Tibial artery (tissue), 4 donors: ENCODE results near the gene AMH.
"Not testable (repeated sequence)": the region's sequence is repeated elsewhere in the genome, so short reads cannot be mapped to it uniquely, and the experiment has no call there.

ENCODE experiments used
- DNase-seq, 2 donors: peaks; one replicate each; pipeline ENCODE4 v3.0.0-alpha.2; 2019
- H3K27ac ChIP-seq, 2 donors: fragments of 200-600 bp; sonication (generic) in 1 of 2; 1 replicate in 1 of 2; 2 replicates in 1 of 2; pipeline ENCODE4 v1.5.1; 2018 to 2019; ENCODE audit warnings: mild to moderate bottlenecking in 1 of 2
- H3K27me3 ChIP-seq, 2 donors: fragments of 200-600 bp; sonication (generic) in 1 of 2; one replicate each; pipeline versions ENCODE4 v1.5.1 to v1.6.0; 2016 to 2019
- H3K36me3 ChIP-seq, 3 donors: fragments of 200-600 bp; sonication (generic) in 2 of 3; one replicate each; pipeline ENCODE4 v1.5.1; 2016 to 2019; ENCODE audit warnings: mild to moderate bottlenecking in 2 of 3
- H3K4me1 ChIP-seq, 4 donors: fragments of 200-600 bp; sonication (generic) in 2 of 4; 1 replicate in 3 of 4; 2 replicates in 1 of 4; pipeline ENCODE4 v1.5.1; 2016 to 2019
- H3K4me3 ChIP-seq, 2 donors: fragments of 200-600 bp; sonication (generic) in 1 of 2; 1 replicate in 1 of 2; 2 replicates in 1 of 2; pipeline ENCODE4 v1.5.1; 2018 to 2019; ENCODE audit warnings: mild to moderate bottlenecking in 2 of 2
- H3K9me3 ChIP-seq, 3 donors: fragments of 200-600 bp; sonication (generic) in 1 of 3; one replicate each; pipeline ENCODE4 v1.5.1; 2016 to 2019
- CTCF ChIP-seq, 2 experiments: fragments of 200-600 bp in 1 of 2; fragments of 450-650 bp in 1 of 2; IDR thresholded peaks; one replicate each; pipeline ENCODE4 v1.5.1; 2017 to 2019; ENCODE audit warnings: antibody characterized with exemption in 2 of 2, mild to moderate bottlenecking in 1 of 2, moderate library complexity in 1 of 2
- intact Hi-C: fragments of 100-400 bp; cut with DNase I; formaldehyde crosslinking; loops from one replicate; pipeline ENCODE4 v1.15.0; 2023; ENCODE audit warnings: low total_unique reads

The AMH gene

GRCh38 chr19:2278459-2279158, 29.5 kb downstream of the AMH start:
- H3K4me3 ChIP-seq: no peak overlapping the region
- no peak for DNase-seq
- H3K9me3 ChIP-seq: no peaks in the 10 kb centered on the region
- no peak for TF ChIP-seq CTCF (IDR thresholded peaks at IDR 0.05)
- H3K27me3 ChIP-seq: no peaks in the 10 kb centered on the region
- H3K36me3 ChIP-seq: peaks cover 0 to 28% (median 27%) of the 10 kb centered on the region in 3 donors
- intact Hi-C loops: no loop called here
- peaks cover 0 to 38% (median 24%) of the 10 kb centered on the region in 4 donors for H3K4me1 ChIP-seq
- no peak overlapping the region for H3K27ac ChIP-seq

- H3K9me3 ChIP-seq: no peaks in the 10 kb centered on the region
- intact Hi-C loops: no loop called here
- no peaks in the 10 kb centered on the region for H3K27me3 ChIP-seq
- DNase-seq: no peak
- TF ChIP-seq CTCF (IDR thresholded peaks at IDR 0.05): no peak
- H3K4me3 ChIP-seq: no peak overlapping the region
- H3K36me3 ChIP-seq: peaks cover 0 to 21% (median 20%) of the 10 kb centered on the region in 3 donors
- no peak overlapping the region for H3K27ac ChIP-seq
- peaks cover 0 to 23% (median 11%) of the 10 kb centered on the region in 4 donors for H3K4me1 ChIP-seq
These were observed 31.6 kb downstream of the AMH start for GRCh38 chr19:2280633-2281264.

GRCh38 chr19:2281265-2282061, 32.3 kb downstream of the AMH start:
- H3K27me3 ChIP-seq, H3K9me3 ChIP-seq, H3K27ac ChIP-seq, intact Hi-C loops, DNase-seq: not testable (repeated sequence)
- peaks cover 0 to 14% (median 14%) of the 10 kb centered on the region in 3 donors for H3K36me3 ChIP-seq
- H3K4me1 ChIP-seq: peaks cover 0 to 16% (median 7%) of the 10 kb centered on the region in 4 donors
- peak overlapping the region; percentile 8 to 14 for H3K4me3 ChIP-seq

GRCh38 chr19:2282062-2282861, 33.1 kb downstream of the AMH start, which contains the start of gene PEAK3:
PEAK3 (minus strand) TSS chr19:2282175; CDS start chr19:2280931, 1,244 bp downstream.
- Histone ChIP-seq H3K9me3 (no peaks in the 10 kb centered on the region), H3K36me3 (peaks cover 0 to 8% (median 7%) of the 10 kb centered on the region in 3 donors), H3K4me3 (peak within 1 kb of the TSS; percentile 8 to 14), H3K27me3 (no peaks in the 10 kb centered on the region), H3K4me1 (peaks cover 0 to 14% (median 7%) of the 10 kb centered on the region in 4 donors), H3K27ac (no peak within 1 kb of the TSS)
- no peak for TF ChIP-seq CTCF (IDR thresholded peaks at IDR 0.05)
- intact Hi-C loops: no loop called here
- DNase-seq: peak; percentile 79 to 84

GRCh38 chr19:2282862-2283237, 33.7 kb downstream of the AMH start:
- Histone ChIP-seq H3K9me3 (no peaks in the 10 kb centered on the region), H3K27ac (no peak overlapping the region), H3K27me3 (peaks cover 0 to 2% of the 10 kb centered on the region in 2 donors), H3K4me3 (no peak overlapping the region), H3K4me1 (peaks cover 0 to 14% (median 7%) of the 10 kb centered on the region in 4 donors), H3K36me3 (peaks cover 0 to 8% (median 5%) of the 10 kb centered on the region in 3 donors)
- no peak for TF ChIP-seq CTCF (IDR thresholded peaks at IDR 0.05)
- no peak for DNase-seq
- intact Hi-C loops: no loop called here
